Esophagus muscularis mucosa (tissue), 4 donors: ENCODE data around the gene FHL3. TPM values are rescaled to one million over a fixed set of nuclear protein-coding genes. Genes with fewer than 3 reads are reported as not detected.
A peak's percentile ranks its signal among the peaks of the same experiment; 100 is the strongest.

ENCODE experiments used
- DNase-seq: peaks from one replicate; pipeline ENCODE4 v3.0.0-alpha.2; 2017; ENCODE audit errors: extremely low spot score
- H3K27ac ChIP-seq, 4 donors: fragments of 200-600 bp; sonication (generic); replicated peaks in 1 of 4; 1 replicate in 3 of 4; 2 replicates in 1 of 4; pipeline ENCODE4 v1.5.1; 2016 to 2019; ENCODE audit warnings: mild to moderate bottlenecking in 1 of 4
- H3K27me3 ChIP-seq, 4 donors: fragments of 200-600 bp; sonication (generic); one replicate each; pipeline versions ENCODE4 v1.5.1 to v1.6.0; 2016 to 2019
- H3K36me3 ChIP-seq, 4 donors: fragments of 200-600 bp; sonication (generic); one replicate each; pipeline ENCODE4 v1.5.1; 2016 to 2019
- H3K4me1 ChIP-seq, 4 donors: fragments of 200-600 bp; sonication (generic); one replicate each; pipeline ENCODE4 v1.5.1; 2016 to 2019
- H3K4me3 ChIP-seq, 4 donors: fragments of 200-600 bp; sonication (generic); 1 replicate in 2 of 4; 2 replicates in 2 of 4; pipeline ENCODE4 v1.5.1; 2016 to 2019; ENCODE audit warnings: mild to moderate bottlenecking in 4 of 4, moderate library complexity in 1 of 4
- H3K9me3 ChIP-seq, 4 donors: fragments of 200-600 bp; sonication (generic); 1 replicate in 3 of 4; 2 replicates in 1 of 4; pipeline ENCODE4 v1.5.1; 2016 to 2019
- EP300 ChIP-seq: sonication (generic); formaldehyde crosslinking; IDR thresholded peaks from one replicate; pipeline ENCODE4 v1.6.1; 2017; ENCODE audit warnings: antibody characterized with exemption
- POLR2A ChIP-seq: fragments of 450-650 bp; IDR thresholded peaks from one replicate; pipeline ENCODE4 v1.6.1; 2017; ENCODE audit warnings: antibody characterized with exemption, moderate library complexity, mild to moderate bottlenecking, low read depth
- POLR2AphosphoS5 ChIP-seq, 2 donors: sonication (generic); formaldehyde crosslinking; IDR thresholded peaks; one replicate each; pipeline ENCODE4 v1.6.1; 2017; ENCODE audit warnings: antibody characterized with exemption in 2 of 2
- WGBS: methylation state at CpG from one replicate; pipeline ENCODE4 v1.1.5; 2018; 5-methylcytosine and 5-hydroxymethylcytosine counted together
- intact Hi-C: fragments of 100-400 bp; cut with DNase I; formaldehyde crosslinking; loops from one replicate; pipeline ENCODE4 v1.15.1; 2023
- total RNA-seq, 4 donors: library from RNA; depleted of rRNA; stranded (reverse); fragments of >200 nt; gene quantifications; one replicate each; pipeline versions ENCODE4 v1.1.0 to v1.2.1, GENCODE V29; 2016
- TF ChIP-seq, protein P1 (sequence below), 3 experiments: fragments of 200-600 bp in 2 of 3; fragments of 450-650 bp in 1 of 3; sonication (generic) in 2 of 3; IDR thresholded peaks; one replicate each; pipeline ENCODE4 v1.5.1; 2017 to 2019; ENCODE audit warnings: antibody characterized with exemption in 3 of 3, mild to moderate bottlenecking in 2 of 3, moderate library complexity in 1 of 3

The FHL3 gene
- total RNA-seq, 4 donors from 2014 or later: 38.3 to 76.9 (median 52.9) TPM

DNA sequence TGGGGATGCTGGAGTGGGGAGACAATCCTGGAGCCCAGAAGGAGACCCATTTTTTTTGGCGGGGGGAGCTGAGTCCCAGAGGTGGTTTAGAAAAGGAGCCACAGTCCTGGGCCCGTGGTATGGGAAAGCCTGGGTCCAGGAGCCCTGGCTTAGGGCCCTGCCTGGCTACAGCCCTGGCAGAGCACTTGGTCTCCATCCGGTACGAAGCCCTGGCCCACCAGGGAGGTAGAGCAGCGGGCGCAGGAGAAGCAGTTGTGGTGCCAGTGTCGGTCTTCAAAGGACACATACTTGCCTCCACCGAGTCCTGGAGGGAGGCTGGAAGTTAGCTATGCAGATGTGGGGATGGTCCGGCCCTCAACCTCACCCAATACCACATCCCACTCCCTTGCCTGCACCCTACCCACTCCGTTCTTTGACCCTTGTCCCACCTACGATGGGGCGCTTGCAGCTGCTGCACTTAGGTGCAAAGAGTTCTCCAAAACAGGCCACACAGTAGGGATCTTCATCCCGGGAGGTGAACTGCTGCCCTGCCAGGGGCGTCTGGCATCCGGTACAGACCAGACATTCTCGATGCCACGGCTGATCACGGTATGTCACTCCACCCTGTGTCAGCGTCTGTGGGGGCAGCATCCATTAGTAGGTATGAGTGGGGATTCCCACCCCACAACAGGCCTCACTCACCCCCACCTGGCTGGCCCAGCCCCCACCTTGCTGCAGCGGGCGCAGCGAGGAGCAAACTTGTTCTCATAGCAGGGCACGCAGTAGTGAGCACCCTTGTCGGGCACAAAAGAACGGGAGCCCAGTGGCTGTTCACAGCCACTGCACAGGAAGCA lies 7.8 kb downstream of the FHL3 start:
- 84% methylated on average over 19 of the region's 25 CpGs for WGBS
- H3K27ac ChIP-seq: peak overlapping the region; percentile 93 to 97 (median 95)
- H3K4me3 ChIP-seq: no peak overlapping the region
- no peak for DNase-seq
- peaks cover 76 to 81% (median 79%) of the 10 kb centered on the region in 4 donors for H3K4me1 ChIP-seq
- no peak for TF ChIP-seq POLR2A
- no peak for TF ChIP-seq EP300
- TF ChIP-seq, protein P1, sequence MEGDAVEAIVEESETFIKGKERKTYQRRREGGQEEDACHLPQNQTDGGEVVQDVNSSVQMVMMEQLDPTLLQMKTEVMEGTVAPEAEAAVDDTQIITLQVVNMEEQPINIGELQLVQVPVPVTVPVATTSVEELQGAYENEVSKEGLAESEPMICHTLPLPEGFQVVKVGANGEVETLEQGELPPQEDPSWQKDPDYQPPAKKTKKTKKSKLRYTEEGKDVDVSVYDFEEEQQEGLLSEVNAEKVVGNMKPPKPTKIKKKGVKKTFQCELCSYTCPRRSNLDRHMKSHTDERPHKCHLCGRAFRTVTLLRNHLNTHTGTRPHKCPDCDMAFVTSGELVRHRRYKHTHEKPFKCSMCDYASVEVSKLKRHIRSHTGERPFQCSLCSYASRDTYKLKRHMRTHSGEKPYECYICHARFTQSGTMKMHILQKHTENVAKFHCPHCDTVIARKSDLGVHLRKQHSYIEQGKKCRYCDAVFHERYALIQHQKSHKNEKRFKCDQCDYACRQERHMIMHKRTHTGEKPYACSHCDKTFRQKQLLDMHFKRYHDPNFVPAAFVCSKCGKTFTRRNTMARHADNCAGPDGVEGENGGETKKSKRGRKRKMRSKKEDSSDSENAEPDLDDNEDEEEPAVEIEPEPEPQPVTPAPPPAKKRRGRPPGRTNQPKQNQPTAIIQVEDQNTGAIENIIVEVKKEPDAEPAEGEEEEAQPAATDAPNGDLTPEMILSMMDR (IDR thresholded peaks at IDR 0.05): no peak
- no peak for TF ChIP-seq POLR2AphosphoS5 (IDR thresholded peaks at IDR 0.05)
- intact Hi-C loops: no loop called here
- no peaks in the 10 kb centered on the region for H3K27me3 ChIP-seq
- peaks cover 0 to 24% (median 21%) of the 10 kb centered on the region in 4 donors for H3K36me3 ChIP-seq
- H3K9me3 ChIP-seq: no peaks in the 10 kb centered on the region

DNA sequence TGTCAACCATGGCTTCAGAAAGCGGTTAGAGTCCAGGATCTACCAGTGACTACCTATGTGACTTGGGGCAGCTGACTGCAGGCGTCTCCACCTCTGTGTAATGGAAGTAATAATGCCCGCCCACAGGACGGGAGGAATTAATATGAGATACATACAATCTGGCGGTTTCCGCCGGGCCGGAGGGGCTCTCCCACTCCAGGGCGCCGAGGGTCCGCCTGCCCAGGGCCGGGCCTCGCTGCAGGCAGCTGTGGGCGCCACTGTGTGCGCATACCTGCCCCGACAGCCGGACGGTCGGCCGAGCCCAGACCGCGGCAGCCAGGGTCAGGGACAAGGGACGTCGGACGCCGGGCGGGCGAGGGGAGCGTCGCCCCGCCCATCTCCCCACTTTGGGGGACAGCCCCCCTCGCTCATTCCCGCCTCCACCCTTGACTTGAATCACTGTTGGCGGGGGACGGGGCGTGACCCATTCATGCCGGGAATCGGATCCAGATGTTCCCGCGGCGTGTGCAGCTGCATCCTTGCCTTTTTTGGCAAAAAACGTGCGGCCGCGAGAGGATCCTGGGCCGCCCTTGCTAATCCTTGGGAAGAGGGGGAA lies 9.5 kb downstream of the FHL3 start:
- Histone ChIP-seq H3K4me1 (peaks cover 60 to 64% (median 63%) of the 10 kb centered on the region in 4 donors), H3K27me3 (no peaks in the 10 kb centered on the region), H3K9me3 (no peaks in the 10 kb centered on the region), H3K36me3 (peaks cover 0 to 24% (median 21%) of the 10 kb centered on the region in 4 donors), H3K27ac (peak overlapping the region; percentile 93 to 97 (median 95)), H3K4me3 (peak overlapping the region; percentile 58 to 71 (median 62))
- peak; percentile 93 for DNase-seq
- peak; percentile 84 to 90 for TF ChIP-seq POLR2AphosphoS5 (IDR thresholded peaks at IDR 0.05)
- TF ChIP-seq, protein P1 (IDR thresholded peaks at IDR 0.05): no peak
- no peak for TF ChIP-seq POLR2A
- peak; percentile 26 for TF ChIP-seq EP300
- intact Hi-C loops: no loop called here
- 2% methylated on average over 34 of the region's 46 CpGs for WGBS

DNA sequence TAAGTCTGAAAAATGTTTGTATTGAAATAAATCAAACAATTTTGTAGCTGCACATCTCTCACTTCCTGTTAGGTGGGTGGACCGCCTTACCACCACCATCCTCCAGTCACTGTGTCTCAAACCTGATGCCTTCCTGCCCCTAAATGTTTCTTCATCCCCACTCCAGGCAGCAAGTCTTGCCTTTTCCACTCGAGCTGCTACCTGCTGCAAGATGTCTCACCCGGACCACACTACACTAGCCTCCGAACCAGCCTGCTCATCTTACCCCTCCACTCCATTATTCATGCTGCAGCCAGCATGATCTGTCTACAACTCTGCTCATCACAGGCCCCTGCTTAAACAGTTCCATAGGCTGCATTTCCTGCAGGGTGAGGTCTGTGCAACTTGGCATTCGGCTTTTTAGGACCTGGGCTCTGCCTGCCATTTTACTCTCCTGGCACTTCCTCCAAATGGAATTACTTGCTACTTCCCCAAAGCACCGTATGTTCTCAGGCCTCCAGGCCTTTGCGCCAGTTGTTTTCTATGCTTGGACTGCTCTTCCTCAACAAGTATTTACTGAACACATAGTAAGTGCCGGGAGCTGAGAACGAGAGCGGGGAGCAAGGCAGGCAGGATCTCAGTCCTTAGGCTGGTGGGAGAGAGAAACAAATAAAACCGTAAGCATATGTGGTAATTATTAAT lies 10.3 kb downstream of the FHL3 start:
- Histone ChIP-seq H3K4me3 (peak overlapping the region; percentile 58 to 71 (median 62)), H3K27me3 (no peaks in the 10 kb centered on the region), H3K9me3 (no peaks in the 10 kb centered on the region), H3K4me1 (peaks cover 56 to 63% (median 60%) of the 10 kb centered on the region in 4 donors), H3K27ac (peak overlapping the region; percentile 93 to 97 (median 95)), H3K36me3 (peaks cover 0 to 24% (median 21%) of the 10 kb centered on the region in 4 donors)
- no peak for DNase-seq
- WGBS: 47% methylated on average over 11 of the region's 11 CpGs
- TF ChIP-seq POLR2AphosphoS5 (IDR thresholded peaks at IDR 0.05) (no peak), EP300 (no peak)
- TF ChIP-seq, protein P1 (IDR thresholded peaks at IDR 0.05): no peak
- intact Hi-C loops: no loop called here

DNA sequence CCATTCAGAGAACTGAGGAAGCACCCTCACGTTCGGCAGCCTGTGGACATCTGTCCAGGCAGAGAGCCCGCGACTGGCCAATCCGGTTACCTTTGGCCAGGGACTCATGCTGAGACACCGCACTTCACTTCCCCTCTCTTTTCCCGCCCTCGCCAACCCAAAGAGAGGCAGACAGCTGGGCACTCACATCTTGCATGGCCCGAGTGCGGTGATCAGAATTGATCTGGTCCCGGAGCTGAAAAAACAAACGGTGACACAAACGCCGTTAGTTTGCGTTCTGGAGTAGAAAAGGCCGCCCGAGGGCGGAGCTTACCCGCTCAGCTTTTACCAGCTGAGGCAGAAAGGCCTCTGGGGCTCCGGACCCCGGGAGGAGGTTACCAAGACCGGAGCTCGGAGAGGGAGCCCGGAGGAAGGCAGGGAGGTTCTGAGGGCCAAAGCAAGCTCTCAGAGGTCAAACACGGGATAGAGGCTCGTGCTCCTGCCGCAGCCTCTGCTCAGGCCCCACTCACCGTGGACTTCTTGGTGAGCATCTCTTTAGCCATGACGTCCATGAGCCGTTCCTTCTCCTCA lies 15.9 kb downstream of the FHL3 start:
- DNase-seq: no peak
- under 1% methylated on average over 21 of the region's 30 CpGs for WGBS
- H3K36me3 ChIP-seq: peaks cover 25 to 37% (median 34%) of the 10 kb centered on the region in 4 donors
- peak overlapping the region; percentile 76 to 87 (median 83) for H3K27ac ChIP-seq
- TF ChIP-seq, protein P1 (IDR thresholded peaks at IDR 0.05): no peak
- TF ChIP-seq EP300 (no peak), POLR2AphosphoS5 (IDR thresholded peaks at IDR 0.05) (no peak), POLR2A (no peak)
- H3K9me3 ChIP-seq: no peaks in the 10 kb centered on the region
- intact Hi-C loops: loop anchor here (10.0 kb wide), 1 partner anchor 125 kb away; no protein-coding TSS in a partner anchor
- H3K27me3 ChIP-seq: no peaks in the 10 kb centered on the region
- peak overlapping the region; percentile 68 to 95 (median 82) for H3K4me3 ChIP-seq
- H3K4me1 ChIP-seq: peaks cover 20 to 33% (median 24%) of the 10 kb centered on the region in 4 donors
